Activated naive CD4-positive, alpha-beta T cell (primary cell): ENCODE data around the gene FAM151A.
"Not testable (repeated sequence)": the region's sequence is repeated elsewhere in the genome, so short reads cannot be mapped to it uniquely, and the experiment has no call there.

ENCODE experiments used
- DNase-seq, 4 experiments: peaks; one replicate each; lab custom pipeline; 2025; lab: John Stamatoyannopoulos, UW

The FAM151A gene

DNA sequence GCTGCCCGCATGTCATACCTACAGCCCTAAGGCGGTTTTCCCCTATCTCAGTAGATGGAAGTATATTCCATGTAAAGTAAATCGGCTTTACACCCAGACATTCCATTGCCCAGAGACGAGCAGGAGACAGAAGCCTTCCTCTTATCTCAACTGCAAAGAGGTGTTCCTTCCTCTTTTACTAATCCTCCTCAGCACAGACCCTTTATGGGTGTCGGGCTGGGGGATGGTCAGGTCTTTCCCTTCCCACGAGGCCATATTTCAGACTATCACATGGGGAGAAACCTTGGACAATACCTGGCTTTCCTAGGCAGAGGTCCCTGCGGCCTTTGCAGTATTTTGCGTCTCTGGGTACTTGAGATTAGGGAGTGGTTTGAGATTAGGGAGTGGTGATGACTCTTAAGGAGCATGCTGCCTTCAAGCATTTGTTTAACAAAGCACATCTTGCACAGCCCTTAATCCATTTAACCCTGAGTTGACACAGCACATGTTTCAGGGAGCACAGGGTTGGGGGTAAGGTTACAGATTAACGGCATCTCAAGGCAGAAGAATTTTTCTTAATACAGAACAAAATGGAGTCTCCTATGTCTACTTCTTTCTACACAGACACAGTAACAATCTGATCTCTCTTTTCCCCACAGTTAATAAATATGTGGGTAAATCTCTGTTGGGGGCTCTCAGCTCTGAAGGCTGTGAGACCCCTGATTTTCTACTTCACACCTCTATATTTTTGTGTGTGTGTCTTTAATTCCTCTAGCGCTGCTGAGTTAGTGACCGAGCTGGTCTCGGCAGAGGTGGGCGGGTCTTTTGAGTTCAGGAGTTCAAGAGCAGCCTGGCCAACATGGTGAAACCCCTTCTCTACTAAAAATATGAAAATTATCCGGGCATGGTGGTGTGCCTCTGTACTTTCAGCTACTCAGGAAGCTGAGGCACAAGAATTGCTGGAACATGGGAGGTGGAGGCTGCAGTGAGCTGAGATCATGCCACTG lies 13.4 kb upstream of the FAM151A start:
- DNase-seq: not testable (repeated sequence)

DNA sequence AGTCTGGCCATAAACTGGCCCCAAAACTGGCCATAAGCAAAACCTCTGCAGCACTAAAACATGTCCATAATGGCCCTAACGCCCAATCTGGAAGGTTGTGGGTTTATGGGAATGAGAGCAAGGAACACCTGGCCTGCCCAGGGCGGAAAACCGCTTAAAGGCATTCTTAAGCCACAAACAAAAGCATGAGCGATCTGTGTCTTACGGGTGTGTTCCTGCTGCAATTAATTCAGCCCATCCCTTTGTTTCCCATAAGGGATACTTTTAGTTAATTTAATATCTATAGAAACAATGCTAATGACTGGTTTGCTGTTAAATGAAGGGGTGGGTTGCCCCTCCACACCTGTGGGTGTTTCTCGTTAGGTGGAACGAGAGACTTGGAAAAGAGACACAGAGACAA lies 12.5 kb upstream of the FAM151A start:
- DNase-seq: not testable (repeated sequence)

DNA sequence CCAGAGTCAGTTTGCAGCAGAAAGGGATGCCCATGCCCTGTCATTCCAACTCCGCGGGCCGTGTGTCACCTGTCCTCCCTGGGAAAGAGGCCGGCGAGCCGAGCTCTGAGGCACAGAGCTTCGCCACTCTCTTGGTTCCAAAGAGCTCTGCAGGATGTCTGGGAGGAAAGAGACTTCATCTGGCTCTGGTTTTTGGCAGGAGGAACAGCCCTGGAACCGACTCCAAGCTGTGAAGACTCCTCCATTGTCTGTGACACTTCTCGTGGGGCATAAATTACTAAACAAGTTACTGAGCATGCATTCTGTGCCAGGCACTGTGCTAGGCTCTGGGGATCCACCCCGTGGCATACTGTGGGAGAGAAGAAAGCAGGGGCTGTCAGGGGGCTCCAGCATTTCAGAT lies 3.9 kb upstream of the FAM151A start:
- no peak for DNase-seq

DNA sequence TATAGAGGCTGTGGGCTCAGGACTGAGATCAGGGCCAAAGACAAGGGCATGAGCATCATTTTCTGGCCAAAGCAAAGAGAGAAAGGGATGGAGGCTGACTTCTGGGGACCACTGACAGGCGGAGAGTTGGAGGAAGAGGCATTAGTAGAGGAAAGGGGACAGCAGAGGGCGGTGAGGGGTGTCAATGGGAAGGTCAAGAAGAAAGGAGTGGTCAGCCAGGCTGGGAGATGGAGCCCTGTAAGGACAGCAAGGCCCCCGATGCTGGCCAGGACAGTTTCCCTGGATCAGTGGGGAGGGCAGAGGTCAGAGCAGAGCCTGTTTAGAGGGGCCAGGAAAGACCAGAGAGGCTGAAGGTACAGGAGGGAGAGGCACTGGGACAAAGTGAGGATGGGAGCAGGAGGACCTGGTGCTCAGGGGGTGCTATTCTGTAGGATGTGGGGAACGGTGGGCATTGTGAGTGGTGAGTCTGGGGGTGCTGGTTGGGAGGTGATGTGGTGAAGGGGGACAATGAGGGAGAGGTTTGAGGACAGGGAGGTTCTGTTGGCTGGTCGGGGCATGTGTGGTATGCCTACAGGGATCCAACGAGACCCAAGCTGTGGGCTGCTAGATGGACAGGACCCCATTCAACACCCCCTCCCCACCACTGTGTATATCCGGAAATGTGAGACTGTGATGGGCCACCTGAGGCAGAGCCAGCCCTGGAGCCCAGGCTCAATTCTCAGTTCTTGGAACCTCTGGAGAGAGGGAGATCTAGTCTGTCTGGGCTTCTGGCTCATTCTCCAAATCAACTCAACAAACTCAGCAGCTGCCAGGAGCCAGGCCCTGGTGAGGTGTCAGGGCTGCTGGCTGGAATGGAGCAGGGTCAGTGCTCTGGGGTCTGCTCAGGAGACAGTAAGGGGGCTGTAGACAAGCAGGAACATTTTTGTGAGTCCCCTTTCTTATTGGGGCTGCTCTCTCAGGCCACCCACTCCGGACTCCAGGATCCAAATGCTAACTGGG lies 1.4 kb upstream of the FAM151A start:
- DNase-seq: no peak

DNA sequence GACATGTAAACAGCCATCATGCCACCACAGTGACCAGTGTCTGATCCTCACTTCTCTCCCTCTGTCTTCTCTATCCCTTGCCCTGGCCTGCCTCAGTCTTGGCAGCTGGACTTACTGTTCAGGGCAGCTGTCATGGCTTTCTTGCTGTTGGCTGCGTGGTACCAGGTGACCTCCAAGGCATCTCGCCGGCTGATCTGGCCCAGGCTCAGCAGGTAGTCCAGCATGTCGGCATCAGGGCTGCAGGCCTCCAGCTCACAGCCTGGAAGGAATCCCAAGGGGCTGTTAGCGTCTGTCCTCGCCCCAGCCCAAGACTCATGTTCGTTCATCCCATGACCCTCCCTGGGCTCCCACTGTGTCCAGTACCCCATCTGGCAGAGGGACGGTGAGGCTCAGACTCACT lies 3.6 kb downstream of the FAM151A start:
- DNase-seq: no peak

DNA sequence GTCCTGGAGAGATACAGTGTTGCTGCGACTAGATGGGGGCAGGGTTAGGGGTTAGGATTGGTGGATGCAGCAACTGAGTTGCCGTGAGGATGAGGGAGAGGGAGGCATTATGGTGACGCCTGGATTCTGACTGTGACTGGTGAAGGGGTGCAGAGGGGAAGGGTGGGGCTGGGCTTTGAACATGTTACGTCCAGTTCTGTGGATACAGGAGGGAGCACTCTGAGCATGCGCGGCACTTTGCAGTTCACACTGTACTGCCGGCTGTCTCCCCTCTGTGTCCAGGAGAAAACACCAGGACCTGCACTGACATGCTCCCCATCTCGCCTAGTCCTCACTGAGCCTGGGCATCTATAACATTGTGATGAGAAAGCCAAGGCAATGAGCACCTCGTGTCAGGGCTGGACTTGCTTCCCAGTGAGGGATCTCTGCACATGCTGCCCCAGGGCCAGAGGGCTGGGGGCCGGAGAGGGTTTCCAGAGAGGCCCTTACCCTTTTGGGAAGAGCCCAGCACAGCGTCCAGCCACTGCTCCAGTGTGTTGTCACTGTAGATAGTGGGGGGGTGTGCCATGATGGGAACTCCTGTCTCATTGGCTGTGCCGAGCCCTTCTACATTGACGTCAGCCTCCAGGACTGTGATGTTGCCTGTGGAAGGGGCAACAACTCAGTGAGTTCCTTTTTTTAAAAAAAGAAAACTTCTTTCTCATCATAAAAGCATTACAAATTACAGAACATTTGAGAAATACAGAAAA lies 7.6 kb downstream of the FAM151A start:
- DNase-seq: no peak

DNA sequence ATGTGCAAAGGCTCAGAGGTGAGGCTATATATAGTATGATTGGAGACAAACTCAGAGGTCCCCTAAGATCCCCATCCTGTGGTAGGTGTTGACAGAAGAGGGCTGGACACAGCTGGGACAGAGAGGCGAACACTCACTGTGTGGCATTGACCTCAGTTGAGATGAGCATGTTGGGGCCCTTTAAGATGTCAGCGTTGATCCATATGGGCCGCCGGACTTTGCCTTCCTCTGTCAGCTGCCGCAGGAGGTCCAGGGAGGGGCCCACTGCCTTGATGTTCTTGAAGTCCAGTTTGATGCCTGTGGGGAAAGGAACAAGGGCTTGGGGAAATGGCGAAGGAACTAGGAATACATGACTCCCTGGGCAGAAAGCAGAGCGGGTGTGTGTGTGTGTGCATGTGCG lies 8.8 kb downstream of the FAM151A start:
- DNase-seq: no peak

DNA sequence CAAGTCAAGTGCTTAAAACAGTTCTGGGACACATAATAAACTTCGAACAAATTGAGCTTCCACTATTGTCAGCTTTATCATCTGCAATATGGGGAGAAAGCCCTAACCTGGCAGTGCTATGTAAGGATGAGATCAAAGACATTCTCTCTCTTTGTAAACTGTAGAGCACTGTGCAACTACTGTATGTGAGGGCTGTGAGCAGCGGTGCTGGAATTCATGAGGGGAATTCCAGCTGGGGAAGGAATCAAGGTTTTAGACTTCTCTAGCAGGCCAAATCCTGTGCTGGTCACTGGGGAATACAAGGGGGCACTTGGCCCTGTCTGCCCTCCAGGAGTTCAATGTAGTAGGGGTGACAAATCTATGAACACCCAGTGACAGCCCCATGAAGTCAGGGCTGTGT lies 9.3 kb downstream of the FAM151A start:
- no peak for DNase-seq

DNA sequence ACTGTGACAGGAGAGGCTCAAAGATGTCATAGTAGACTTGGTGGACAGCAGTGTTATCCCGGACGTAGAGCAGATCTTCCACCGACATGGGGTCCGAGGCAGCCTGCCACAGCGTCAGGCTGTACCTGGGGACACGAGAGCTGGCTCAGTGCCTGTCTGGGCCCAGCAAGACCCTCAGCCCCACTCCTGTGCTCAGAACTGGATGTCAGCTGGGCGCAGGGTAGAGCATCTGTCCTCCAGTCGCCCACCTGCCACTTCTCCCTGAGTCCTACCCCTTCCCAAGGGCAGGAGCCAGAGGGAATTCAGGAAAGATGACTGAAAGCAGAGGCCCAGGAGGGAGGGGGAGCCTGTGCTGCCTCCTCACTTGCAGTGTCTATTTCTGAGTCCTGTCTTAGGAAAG lies 11.7 kb downstream of the FAM151A start:
- DNase-seq: no peak

DNA sequence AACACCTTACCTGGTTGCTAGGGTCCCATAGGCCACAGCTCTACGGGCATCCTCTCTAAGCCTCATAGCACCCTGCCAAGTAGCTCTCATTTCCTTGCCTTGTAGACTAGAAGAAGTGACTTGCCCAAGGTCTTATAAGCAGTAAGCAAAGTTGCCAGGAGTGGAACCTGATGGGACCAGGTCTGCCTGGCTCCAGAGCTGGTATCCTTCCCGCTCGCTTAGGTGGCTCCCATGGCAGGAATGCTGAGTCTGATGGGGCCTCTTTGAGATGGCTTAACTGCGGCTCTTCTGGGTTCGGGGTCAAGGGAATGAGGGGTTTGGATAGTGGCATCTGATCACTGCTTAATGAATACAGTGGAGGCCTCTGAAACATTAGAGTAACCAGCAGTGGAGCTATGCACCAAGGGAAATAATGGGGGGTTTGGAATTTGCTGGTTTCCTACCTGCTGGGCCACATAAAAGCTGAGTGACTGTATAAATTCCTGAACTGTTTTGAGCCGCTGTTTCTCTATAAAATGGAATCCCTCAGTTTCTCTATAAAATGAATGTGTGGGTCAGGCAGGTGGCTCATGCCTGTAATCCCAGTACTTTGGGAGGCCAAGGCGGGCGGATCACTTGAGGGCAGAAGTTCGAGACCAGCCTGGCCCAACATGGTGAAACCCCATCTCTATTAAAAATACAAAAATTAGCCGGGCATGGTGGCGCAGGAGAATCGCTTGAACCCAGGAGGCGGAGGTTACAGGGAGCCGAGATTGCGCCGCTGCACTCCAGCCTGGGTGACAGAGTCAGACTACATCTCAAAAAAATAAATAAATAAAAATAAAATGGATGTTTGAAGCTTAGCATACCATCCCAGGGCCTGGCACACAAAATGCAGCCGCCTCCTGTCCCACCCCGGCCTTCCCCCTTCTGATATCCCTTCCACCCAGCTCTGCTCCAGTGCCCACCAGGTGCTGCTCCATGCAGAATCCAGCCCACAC lies 12.4 kb downstream of the FAM151A start:
- no peak for DNase-seq

DNA sequence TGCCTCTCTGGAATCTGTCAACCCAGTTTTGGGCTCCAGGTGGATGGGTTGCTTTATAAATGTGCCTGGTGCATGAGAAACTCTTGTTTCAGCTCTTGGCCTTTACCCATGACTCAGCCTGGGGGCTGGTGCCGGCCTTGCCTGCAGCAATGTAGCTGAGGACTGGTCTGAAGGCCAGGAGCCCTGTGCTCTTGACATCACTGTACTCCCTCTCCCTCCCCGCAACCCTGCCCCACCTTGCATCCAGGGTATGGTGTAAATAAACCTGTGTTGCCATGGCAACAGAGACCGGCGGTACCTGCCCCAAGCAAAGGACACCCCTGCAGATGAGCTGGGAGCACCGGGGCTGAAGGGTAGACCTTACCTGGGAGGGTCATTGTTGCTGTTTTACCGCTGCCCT lies 13.3 kb downstream of the FAM151A start:
- DNase-seq: no peak

DNA sequence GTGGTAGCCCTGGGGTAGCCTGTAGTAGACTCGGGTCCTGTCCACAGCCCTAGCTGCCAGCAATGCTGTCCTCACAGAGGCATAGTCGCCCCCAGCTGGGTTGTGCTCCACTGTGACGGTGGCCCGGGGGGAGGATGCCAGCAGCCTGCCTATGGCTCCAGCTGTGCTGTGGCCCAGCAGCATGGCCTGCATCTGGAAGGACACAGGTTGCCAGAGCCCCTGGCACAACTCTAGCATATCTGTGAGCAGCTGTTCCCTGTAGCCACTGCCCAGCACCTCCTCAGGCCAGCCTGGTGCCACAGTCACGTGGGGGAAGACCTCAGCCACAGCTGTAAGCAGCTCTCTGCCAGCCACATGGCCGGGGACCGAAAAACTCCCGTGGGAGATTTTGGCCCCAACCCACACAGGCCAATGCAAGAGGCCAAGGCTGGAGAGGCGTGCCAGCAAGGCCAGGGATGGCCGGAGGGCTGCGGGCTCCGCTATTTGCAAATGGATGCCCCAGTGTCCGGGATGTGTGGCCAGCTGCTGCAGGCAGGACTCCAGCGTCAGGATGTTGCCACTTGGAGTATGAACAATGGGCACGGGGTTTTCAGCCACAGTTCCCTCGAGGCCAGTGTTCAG lies 13.9 kb downstream of the FAM151A start:
- no peak for DNase-seq

DNA sequence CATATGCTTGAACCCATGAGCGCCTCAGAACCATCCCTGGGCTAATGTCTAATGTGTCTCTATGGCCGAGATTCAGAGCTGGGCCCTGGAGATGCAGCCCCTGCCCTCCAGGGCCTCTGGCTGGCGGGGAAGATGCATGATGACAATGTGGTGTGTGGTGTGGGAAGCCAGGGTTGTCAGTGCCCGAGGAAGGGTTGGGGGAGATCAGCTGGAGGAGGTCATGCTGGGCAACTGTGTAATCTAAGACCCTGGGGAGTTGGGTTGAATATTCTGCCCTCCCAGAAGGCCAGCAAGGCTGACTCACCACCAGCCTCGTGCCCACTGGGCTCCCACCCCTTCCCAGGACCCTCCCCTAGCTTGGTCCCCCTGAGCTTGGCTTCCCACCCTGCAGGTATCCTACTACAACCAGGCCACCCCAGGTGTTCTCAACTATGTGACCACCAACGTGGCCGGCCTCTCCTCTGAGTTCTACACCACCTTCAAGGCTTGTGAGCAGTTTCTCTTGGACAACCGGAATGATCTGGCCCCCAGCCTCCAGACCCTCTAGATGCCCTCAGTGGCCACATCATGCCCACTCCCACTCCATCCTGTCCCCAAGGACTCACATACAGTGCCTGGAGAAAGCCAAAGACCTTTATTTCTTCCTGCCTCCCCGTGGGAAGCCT lies 14.6 kb downstream of the FAM151A start:
- no peak for DNase-seq

DNA sequence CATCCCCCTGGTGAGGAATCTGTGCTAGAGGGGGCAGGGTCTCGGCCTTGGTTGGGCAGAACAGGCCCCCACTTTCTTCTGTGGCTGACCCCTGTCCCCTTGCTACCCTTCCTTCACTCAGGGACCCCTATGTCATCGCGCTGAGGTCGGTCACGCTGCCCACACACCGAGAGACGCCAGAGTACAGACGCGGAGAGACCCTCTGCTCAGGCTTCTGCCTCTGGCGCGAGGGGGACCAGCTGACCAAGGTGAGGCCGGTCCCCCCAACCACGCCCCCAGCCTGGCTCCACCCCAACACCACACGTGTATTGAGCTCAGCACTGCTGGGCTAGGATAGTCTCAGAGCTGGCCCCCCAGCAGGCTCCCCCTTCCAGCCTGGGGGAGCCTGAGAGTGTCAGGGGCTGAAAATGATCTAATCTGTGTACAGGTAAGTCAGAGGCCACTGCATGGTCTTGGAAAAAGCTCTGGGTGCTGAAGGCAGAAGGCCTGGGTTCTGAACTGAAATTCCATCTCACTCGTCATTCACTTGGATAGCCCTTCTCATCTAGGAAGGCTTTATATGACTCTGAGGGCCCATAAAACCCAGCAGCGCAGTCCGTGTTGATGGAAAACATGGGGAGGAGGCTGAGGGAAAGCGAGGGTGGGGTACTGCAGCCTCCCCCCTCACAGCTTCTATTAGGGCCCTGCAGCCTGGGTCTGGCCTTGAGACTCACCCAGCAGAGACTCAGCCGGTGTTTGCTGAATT lies 15.3 kb downstream of the FAM151A start:
- no peak for DNase-seq

DNA sequence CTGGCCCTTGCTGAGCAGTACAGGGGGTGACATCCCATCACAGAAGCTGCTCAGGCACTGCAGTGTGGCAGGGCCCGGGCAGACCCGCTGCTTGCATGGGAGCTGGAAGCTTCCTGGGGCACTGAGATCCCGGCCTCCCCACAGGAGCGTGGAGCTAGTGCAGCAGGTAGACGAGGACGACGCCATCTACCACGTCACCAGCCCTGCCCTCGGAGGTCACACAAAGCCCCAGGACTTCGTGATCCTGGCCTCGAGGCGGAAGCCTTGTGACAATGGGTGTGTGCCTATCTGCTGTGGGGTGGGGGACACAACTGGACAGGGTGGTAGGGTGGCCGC lies 16.4 kb downstream of the FAM151A start:
- no peak for DNase-seq

DNA sequence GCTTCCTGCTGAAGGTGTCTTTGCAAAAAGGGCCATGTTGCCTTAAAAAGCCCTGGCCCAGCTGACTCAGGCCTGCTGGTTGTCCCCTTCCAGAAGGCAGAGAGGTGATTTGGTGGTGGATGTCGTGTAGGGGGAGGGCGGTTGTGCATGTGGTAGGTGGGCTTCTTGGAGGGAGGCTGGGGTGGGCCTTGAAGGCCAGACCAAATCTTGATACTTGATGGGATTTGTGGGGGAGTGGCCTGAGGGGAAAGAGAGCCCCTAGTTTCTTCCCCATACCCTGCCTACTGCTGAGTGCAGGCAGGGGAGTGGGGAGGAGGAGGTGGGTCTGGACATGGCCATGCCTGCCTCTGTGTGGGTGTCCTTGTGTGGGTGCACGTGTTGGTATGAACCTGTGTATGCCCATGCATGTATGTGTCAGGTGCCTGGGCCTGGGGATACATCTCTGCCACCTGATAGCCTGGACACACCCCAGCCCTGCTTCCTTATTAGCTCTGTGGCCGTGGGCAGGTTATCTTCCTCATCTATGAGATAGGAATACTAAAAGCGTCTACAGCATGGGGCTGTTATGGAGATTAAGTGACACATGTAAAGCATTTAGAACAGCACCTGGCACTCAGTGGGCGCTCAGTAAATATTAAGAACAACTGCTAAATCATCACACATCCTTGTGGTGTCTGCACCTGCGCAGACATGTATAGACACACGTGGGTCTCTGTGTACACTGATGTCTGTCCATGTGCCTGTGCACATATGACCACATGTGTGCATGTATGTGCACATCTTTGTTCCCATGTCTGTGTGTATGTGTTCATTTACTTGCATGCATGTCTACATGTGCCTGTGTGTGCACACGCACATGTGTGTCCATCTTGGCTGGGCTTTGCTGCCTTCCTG lies 17.0 kb downstream of the FAM151A start:
- DNase-seq: no peak

DNA sequence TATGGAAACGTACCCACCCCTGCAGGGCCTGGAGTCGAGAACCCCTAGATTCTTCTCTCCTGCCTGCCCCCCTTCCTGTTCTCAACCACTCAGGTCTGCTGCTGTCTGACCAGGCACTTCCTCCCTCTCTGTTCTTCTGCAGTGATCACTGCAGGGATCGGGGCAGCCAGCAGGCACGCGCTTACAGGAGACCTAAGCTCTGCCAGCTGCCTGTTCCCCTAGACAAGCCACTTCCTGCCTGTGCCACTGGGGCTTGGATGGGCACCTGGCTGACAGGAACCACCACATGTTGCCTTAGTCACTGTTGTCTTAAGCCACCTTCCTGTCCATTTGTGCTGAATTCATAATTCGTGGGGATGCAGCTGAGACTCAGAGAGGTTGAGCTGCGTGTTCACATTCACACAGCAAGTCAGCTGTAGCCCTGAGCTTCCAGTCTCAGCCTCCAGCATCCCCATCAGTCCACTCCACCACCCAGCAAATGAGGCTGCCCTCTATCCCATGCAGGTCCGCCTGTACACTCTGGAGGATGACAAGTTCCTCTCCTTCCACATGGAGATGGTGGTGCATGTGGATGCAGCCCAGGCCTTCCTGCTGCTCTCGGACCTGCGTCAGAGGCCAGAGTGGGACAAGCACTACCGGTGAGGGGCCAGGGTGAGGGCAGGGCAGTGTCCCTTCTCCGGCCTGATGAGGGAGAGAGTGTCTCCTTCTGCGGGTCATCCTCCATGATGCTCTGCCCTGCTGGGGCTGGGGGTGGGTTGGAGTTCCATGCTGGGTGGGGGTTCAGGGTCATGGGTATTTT lies 18.6 kb downstream of the FAM151A start:
- DNase-seq: peak in 2 of 4 experiments; percentile 16 to 21
